GM23338 (cell line): ENCODE data around the gene STAU1. TPM values are rescaled to one million over a fixed set of nuclear protein-coding genes. Genes with fewer than 3 reads are reported as not detected.
"Not testable (repeated sequence)": the region's sequence is repeated elsewhere in the genome, so short reads cannot be mapped to it uniquely, and the experiment has no call there.

ENCODE experiments used
- ATAC-seq: fragments of 200-7000 bp; cut with Tn5 transposase; 3 replicates; pipeline ENCODE4 v1.9.1; 2020
- DNase-seq: peaks from one replicate; pipeline ENCODE4 v3.0.0-alpha.2; 2015; ENCODE audit warnings: low spot score
- H2AFZ ChIP-seq: fragments of 200-600 bp; sonication (generic); 2 replicates; pipeline ENCODE4 v1.8.0; 2016; ENCODE audit warnings: antibody characterized with exemption, mild to moderate bottlenecking, moderate library complexity
- H3F3A ChIP-seq: fragments of 200-600 bp; sonication (generic); replicated peaks from 2 replicates; pipeline ENCODE4 v1.8.0; 2017; ENCODE audit warnings: antibody characterized with exemption, mixed run types, low read depth
- H3K27ac ChIP-seq: fragments of 200-600 bp; sonication (generic); 2 replicates; pipeline ENCODE4 v1.6.1; 2016; ENCODE audit warnings: low read depth
- H3K27me3 ChIP-seq: fragments of 200-600 bp; sonication (generic); 2 replicates; pipeline ENCODE4 v1.8.0; 2016; ENCODE audit warnings: mild to moderate bottlenecking, mixed run types, moderate library complexity; ENCODE audit not compliant: insufficient read depth
- H3K36me3 ChIP-seq: fragments of 200-600 bp; sonication (generic); 2 replicates; pipeline ENCODE4 v1.8.0; 2016; ENCODE audit warnings: mild to moderate bottlenecking; ENCODE audit not compliant: insufficient read depth
- H3K4me1 ChIP-seq: fragments of 200-600 bp; sonication (generic); 2 replicates; pipeline ENCODE4 v1.8.0; 2016; ENCODE audit warnings: mild to moderate bottlenecking, moderate library complexity; ENCODE audit not compliant: insufficient read depth
- H3K4me2 ChIP-seq: fragments of 200-600 bp; sonication (generic); 2 replicates; pipeline ENCODE4 v1.7.1; 2017; ENCODE audit warnings: mixed run types
- H3K4me3 ChIP-seq: fragments of 200-600 bp; sonication (generic); 2 replicates; pipeline ENCODE4 v1.6.1; 2016; ENCODE audit warnings: mixed run types
- H3K79me2 ChIP-seq: fragments of 200-600 bp; sonication (generic); replicated peaks from 2 replicates; pipeline ENCODE4 v1.8.0; 2017; ENCODE audit warnings: mild to moderate bottlenecking; ENCODE audit not compliant: insufficient read depth
- H3K9me2 ChIP-seq: fragments of 200-600 bp; sonication (generic); 2 replicates; pipeline ENCODE4 v1.8.0; 2017; ENCODE audit not compliant: insufficient read depth
- H4K20me1 ChIP-seq: fragments of 200-600 bp; sonication (generic); replicated peaks from 2 replicates; pipeline ENCODE4 v1.8.0; 2017; ENCODE audit warnings: mild to moderate bottlenecking; ENCODE audit not compliant: insufficient read depth
- H3K27ac Mint-ChIP-seq: 2 replicates; pipeline ENCODE4 v1.8.0; 2020; ENCODE audit warnings: inconsistent platforms, mild to moderate bottlenecking, moderate library complexity, mixed read lengths
- H3K27me3 Mint-ChIP-seq: 3 replicates; pipeline ENCODE4 v1.8.0; 2022; ENCODE audit warnings: low read depth, mild to moderate bottlenecking, moderate library complexity, mixed read lengths, inconsistent platforms; ENCODE audit not compliant: insufficient read depth, poor library complexity
- H3K36me3 Mint-ChIP-seq: 3 replicates; pipeline ENCODE4 v1.8.0; 2021; ENCODE audit warnings: low read depth, mild to moderate bottlenecking, inconsistent platforms, moderate library complexity, mixed read lengths
- H3K4me1 Mint-ChIP-seq: 3 replicates; pipeline ENCODE4 v1.8.0; 2020; ENCODE audit warnings: mild to moderate bottlenecking, inconsistent platforms, mixed read lengths
- H3K4me3 Mint-ChIP-seq: 3 replicates; pipeline ENCODE4 v1.8.0; 2021; ENCODE audit warnings: moderate library complexity, mild to moderate bottlenecking, inconsistent platforms, mixed read lengths
- H3K9me3 Mint-ChIP-seq: 3 replicates; pipeline ENCODE4 v1.8.0; 2020; ENCODE audit warnings: moderate library complexity, mild to moderate bottlenecking, inconsistent platforms, mixed read lengths
- POLR2AphosphoS5 ChIP-seq: IDR thresholded peaks from 2 replicates; pipeline ENCODE4 v1.6.1; 2016; ENCODE audit warnings: antibody characterized with exemption, low read depth
- ZNF114 ChIP-seq: fragments of 250-450 bp; sonication (Bioruptor Pico); IDR thresholded peaks from 2 replicates; pipeline ENCODE4 v1.5.0; 2020; ENCODE audit warnings: mild to moderate bottlenecking, moderate library complexity
- ZNF331 ChIP-seq: fragments of 250-450 bp; sonication (Bioruptor Pico); IDR thresholded peaks from 2 replicates; pipeline ENCODE4 v1.5.0; 2020; ENCODE audit warnings: low read depth, mild to moderate bottlenecking, moderate library complexity
- polyA plus RNA-seq: library from polyadenylated mRNA; unstranded; fragments of >200 nt; fragmentation: Nextera tagmentation; extraction: Ambion mirVana; gene quantifications from 2 replicates; pipeline ENCODE4 v1.2.1, GENCODE V29; 2016
- total RNA-seq: library from RNA; depleted of rRNA; stranded (reverse); fragments of >200 nt; shearing (Covaris generic); gene quantifications from 2 replicates; pipeline ENCODE4 v1.2.3, GENCODE V29; 2014
- TF ChIP-seq, protein P1 (sequence below): fragments of 250-450 bp; sonication (Bioruptor Pico); IDR thresholded peaks from 2 replicates; pipeline ENCODE4 v1.5.0; 2020; ENCODE audit warnings: mild to moderate bottlenecking, moderate library complexity

The STAU1 gene
- total and polyA plus RNA-seq, 2 experiments from 2014 or later: 102 TPM

- peak overlapping the region; percentile 67 for H3K27ac ChIP-seq
- no peaks in the 10 kb centered on the region for H3K4me1 ChIP-seq
- H3K9me3 Mint-ChIP-seq: peaks cover 3% of the 10 kb centered on the region; the same call in 1 of the 3 replicates
- no peak overlapping the region for H3K4me2 ChIP-seq
- peaks cover 31% of the 10 kb centered on the region for H3K27me3 Mint-ChIP-seq
- peaks cover 37% of the 10 kb centered on the region for H3F3A ChIP-seq
- peaks cover 3% of the 10 kb centered on the region; the same call in 1 of the 2 replicates for H3K9me2 ChIP-seq
- no peaks in the 10 kb centered on the region for H3K27me3 ChIP-seq
- peaks cover 55% of the 10 kb centered on the region for H3K36me3 Mint-ChIP-seq
- peaks cover 23% of the 10 kb centered on the region for H3K36me3 ChIP-seq
- no peak overlapping the region for H3K4me3 ChIP-seq
- DNase-seq (no peak), ATAC-seq (no peak; the same call in 2 of the 3 replicates)
- H2AFZ ChIP-seq: no peak overlapping the region
- H4K20me1 ChIP-seq: peaks cover 25% of the 10 kb centered on the region
- peaks cover 3% of the 10 kb centered on the region; the same call in 1 of the 2 replicates for H3K79me2 ChIP-seq
- H3K4me3 Mint-ChIP-seq: no peak overlapping the region
- TF ChIP-seq, protein P1, sequence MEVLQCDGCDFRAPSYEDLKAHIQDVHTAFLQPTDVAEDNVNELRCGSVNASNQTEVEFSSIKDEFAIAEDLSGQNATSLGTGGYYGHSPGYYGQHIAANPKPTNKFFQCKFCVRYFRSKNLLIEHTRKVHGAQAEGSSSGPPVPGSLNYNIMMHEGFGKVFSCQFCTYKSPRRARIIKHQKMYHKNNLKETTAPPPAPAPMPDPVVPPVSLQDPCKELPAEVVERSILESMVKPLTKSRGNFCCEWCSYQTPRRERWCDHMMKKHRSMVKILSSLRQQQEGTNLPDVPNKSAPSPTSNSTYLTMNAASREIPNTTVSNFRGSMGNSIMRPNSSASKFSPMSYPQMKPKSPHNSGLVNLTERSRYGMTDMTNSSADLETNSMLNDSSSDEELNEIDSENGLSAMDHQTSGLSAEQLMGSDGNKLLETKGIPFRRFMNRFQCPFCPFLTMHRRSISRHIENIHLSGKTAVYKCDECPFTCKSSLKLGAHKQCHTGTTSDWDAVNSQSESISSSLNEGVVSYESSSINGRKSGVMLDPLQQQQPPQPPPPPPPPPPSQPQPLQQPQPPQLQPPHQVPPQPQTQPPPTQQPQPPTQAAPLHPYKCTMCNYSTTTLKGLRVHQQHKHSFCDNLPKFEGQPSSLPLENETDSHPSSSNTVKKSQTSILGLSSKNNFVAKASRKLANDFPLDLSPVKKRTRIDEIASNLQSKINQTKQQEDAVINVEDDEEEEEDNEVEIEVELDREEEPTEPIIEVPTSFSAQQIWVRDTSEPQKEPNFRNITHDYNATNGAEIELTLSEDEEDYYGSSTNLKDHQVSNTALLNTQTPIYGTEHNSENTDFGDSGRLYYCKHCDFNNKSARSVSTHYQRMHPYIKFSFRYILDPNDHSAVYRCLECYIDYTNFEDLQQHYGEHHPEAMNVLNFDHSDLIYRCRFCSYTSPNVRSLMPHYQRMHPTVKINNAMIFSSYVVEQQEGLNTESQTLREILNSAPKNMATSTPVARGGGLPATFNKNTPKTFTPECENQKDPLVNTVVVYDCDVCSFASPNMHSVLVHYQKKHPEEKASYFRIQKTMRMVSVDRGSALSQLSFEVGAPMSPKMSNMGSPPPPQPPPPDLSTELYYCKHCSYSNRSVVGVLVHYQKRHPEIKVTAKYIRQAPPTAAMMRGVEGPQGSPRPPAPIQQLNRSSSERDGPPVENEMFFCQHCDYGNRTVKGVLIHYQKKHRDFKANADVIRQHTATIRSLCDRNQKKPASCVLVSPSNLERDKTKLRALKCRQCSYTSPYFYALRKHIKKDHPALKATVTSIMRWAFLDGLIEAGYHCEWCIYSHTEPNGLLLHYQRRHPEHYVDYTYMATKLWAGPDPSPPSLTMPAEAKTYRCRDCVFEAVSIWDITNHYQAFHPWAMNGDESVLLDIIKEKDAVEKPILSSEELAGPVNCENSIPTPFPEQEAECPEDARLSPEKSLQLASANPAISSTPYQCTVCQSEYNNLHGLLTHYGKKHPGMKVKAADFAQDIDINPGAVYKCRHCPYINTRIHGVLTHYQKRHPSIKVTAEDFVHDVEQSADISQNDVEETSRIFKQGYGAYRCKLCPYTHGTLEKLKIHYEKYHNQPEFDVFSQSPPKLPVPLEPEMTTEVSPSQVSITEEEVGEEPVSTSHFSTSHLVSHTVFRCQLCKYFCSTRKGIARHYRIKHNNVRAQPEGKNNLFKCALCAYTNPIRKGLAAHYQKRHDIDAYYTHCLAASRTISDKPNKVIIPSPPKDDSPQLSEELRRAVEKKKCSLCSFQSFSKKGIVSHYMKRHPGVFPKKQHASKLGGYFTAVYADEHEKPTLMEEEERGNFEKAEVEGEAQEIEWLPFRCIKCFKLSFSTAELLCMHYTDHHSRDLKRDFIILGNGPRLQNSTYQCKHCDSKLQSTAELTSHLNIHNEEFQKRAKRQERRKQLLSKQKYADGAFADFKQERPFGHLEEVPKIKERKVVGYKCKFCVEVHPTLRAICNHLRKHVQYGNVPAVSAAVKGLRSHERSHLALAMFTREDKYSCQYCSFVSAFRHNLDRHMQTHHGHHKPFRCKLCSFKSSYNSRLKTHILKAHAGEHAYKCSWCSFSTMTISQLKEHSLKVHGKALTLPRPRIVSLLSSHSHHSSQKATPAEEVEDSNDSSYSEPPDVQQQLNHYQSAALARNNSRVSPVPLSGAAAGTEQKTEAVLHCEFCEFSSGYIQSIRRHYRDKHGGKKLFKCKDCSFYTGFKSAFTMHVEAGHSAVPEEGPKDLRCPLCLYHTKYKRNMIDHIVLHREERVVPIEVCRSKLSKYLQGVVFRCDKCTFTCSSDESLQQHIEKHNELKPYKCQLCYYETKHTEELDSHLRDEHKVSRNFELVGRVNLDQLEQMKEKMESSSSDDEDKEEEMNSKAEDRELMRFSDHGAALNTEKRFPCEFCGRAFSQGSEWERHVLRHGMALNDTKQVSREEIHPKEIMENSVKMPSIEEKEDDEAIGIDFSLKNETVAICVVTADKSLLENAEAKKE (CRISPR knock-in tag): no peak
- no peak for TF ChIP-seq ZNF114
- TF ChIP-seq ZNF331 (CRISPR knock-in tag): no peak
- H3K4me1 Mint-ChIP-seq: peaks cover 10% of the 10 kb centered on the region; the same call in 2 of the 3 replicates
- no peak overlapping the region; the same call in 1 of the 2 replicates for H3K27ac Mint-ChIP-seq
Observed at GRCh38 chr20:49106328-49106727, 81.8 kb downstream of the STAU1 start.

DNA sequence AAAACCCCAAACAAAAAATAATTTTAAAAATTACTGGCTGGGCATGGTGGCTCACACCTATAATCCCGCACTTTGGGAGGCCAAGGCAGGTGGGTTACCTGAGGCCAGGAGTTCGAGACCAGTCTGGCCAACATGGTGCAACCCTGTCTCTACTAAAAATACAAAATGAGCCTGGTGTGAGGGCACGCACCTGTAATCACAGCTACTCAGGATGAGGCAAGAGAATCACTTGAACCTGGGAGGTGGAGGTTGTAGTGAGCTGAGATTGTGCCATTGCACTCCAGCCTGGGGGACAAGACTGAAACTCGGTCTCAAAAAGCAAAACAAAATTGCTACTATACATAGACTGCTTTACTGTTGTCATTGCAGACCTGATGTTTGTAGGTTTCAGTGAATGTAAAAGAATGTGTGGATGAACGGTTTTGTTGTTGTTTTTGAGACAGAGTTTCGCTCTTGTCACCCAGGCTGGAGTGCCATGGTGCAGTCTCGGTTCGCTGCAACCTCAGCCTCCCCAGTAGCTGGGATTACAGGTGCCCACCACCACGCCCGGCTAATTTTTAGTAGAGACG lies 83.1 kb downstream of the STAU1 start:
- not testable (repeated sequence) for H3K27ac Mint-ChIP-seq

More for the DNA sequence above, 83.1 kb downstream of the STAU1 start:
- not testable (repeated sequence) for H3K4me3 ChIP-seq, H3K4me1 ChIP-seq, ATAC-seq, H3K4me2 ChIP-seq, H3K9me2 ChIP-seq, H3K4me3 Mint-ChIP-seq, H3K27me3 ChIP-seq, DNase-seq, H3K79me2 ChIP-seq, H3K9me3 Mint-ChIP-seq, H2AFZ ChIP-seq
- Mint-ChIP-seq H3K36me3 (peaks cover 60% of the 10 kb centered on the region), H3K27me3 (peaks cover 23% of the 10 kb centered on the region), H3K4me1 (peaks cover 10% of the 10 kb centered on the region; the same call in 2 of the 3 replicates)
- H3K27ac ChIP-seq: peak overlapping the region; percentile 67; the same call in 1 of the 2 replicates
- peaks cover 43% of the 10 kb centered on the region for H3F3A ChIP-seq
- peaks cover 34% of the 10 kb centered on the region for H4K20me1 ChIP-seq
- TF ChIP-seq POLR2AphosphoS5: peak; percentile 35; the same call in 1 of the 2 replicates
- peaks cover 28% of the 10 kb centered on the region for H3K36me3 ChIP-seq
